HCT116 (cell line): ENCODE measurements around the gene SLC16A4. TPM values are rescaled to one million over a fixed set of nuclear protein-coding genes. Genes with fewer than 3 reads are reported as not detected.

ENCODE experiments used
- ATAC-seq: fragments of 200-7000 bp; cut with Tn5 transposase; 2 replicates; pipeline ENCODE4 v1.9.1; 2020; ENCODE audit warnings: mild to moderate bottlenecking, moderate library complexity
- BruUV-seq: library from RNA; stranded (reverse); fragments of 400-500 nt; replicated peaks from 2 replicates; lab custom pipeline; 2021; lab: Mats Ljungman, UMichigan
- CTCF ChIA-PET: fragments of 300-600 bp; sonication (Branson Sonifier 250); formaldehyde crosslinking; loops from one replicate; lab custom pipeline; 2021; ENCODE audit warnings: antibody characterized with exemption; lab: Charles Lee
- POLR2A ChIA-PET: fragments of 300-600, 350-600 bp; sonication (Branson Sonifier 250); formaldehyde crosslinking; loops from one replicate; lab custom pipeline; 2021; ENCODE audit warnings: antibody characterized with exemption; lab: Charles Lee
- RAD21 ChIA-PET, 2 experiments: fragments of 300-600 bp; sonication (Branson Sonifier 250); formaldehyde crosslinking; loops; one replicate each; lab custom pipeline; 2023; ENCODE audit warnings: low total read pairs in 2 of 2; ENCODE audit not compliant: uncharacterized antibody in 2 of 2, unreplicated experiment in 2 of 2, low non-redundant PET in 1 of 2; lab: Charles Lee
- DNase-seq: peaks from one replicate; pipeline ENCODE4 v3.0.0-alpha.2; 2010; ENCODE audit warnings: low read depth, low spot score
- H2AFZ ChIP-seq: fragments of 200-600 bp; shearing (Covaris generic), sonication (generic); 2 replicates; pipeline ENCODE4 v1.6.1; 2017; ENCODE audit warnings: low read depth, mixed run types, mixed read lengths, antibody characterized with exemption, low read length; ENCODE audit not compliant: poor library complexity, severe bottlenecking
- H3K27ac ChIP-seq: 2 replicates; pipeline ENCODE4 v1.5.1; 2012; ENCODE audit warnings: low read depth, low read length
- H3K27me3 ChIP-seq: fragments of 200-600 bp; sonication (generic); 2 replicates; pipeline ENCODE4 v1.6.1; 2016; ENCODE audit warnings: mixed run types, low read length, mixed read lengths; ENCODE audit not compliant: insufficient read depth
- H3K36me3 ChIP-seq, 2 experiments: fragments of 200-500 bp in 1 of 2; fragments of 200-600 bp in 1 of 2; sonication (Bioruptor generic) in 1 of 2; sonication (generic) in 1 of 2; 2 replicates each; pipeline versions ENCODE4 v1.5.1 to v1.6.1; 2014 to 2016; ENCODE audit warnings: low read length in 2 of 2, inconsistent platforms in 1 of 2, mixed read lengths in 1 of 2, mixed run types in 1 of 2; ENCODE audit not compliant: insufficient read depth in 2 of 2, control insufficient read depth in 1 of 2
- H3K4me1 ChIP-seq, 2 experiments: fragments of 200-600 bp in 1 of 2; sonication (generic) in 1 of 2; 2 replicates each; pipeline versions ENCODE4 v1.5.1 to v1.6.1; 2012 to 2017; ENCODE audit warnings: low read length in 2 of 2, inconsistent platforms in 1 of 2, mild to moderate bottlenecking in 1 of 2, mixed read lengths in 1 of 2, mixed run types in 1 of 2, moderate library complexity in 1 of 2; ENCODE audit not compliant: insufficient read depth in 2 of 2, control insufficient read depth in 1 of 2
- H3K4me2 ChIP-seq: fragments of 200-600 bp; sonication (generic); 2 replicates; pipeline ENCODE4 v1.6.1; 2017; ENCODE audit warnings: mixed run types, low read length, mixed read lengths
- H3K4me3 ChIP-seq, 2 experiments: fragments of 200-600 bp in 1 of 2; sonication (generic) in 1 of 2; replicated peaks in 1 of 2; 2 replicates each; pipeline ENCODE4 v1.5.1; 2011 to 2016; ENCODE audit warnings: low read length in 2 of 2, control low read depth in 1 of 2, low read depth in 1 of 2, mild to moderate bottlenecking in 1 of 2, mixed read lengths in 1 of 2, mixed run types in 1 of 2
- H3K79me2 ChIP-seq: fragments of 200-600 bp; sonication (generic); 2 replicates; pipeline ENCODE4 v1.6.1; 2017; ENCODE audit warnings: mild to moderate bottlenecking, mixed run types, low read length, moderate library complexity, mixed read lengths; ENCODE audit not compliant: insufficient read depth
- H3K9ac ChIP-seq: fragments of 200-600 bp; sonication (generic); 2 replicates; pipeline ENCODE4 v1.6.1; 2016; ENCODE audit warnings: low read length, mixed read lengths
- H3K9me2 ChIP-seq: fragments of 200-600 bp; sonication (generic), shearing (Covaris generic); 2 replicates; pipeline ENCODE4 v1.6.1; 2017; ENCODE audit warnings: mixed run types, mild to moderate bottlenecking, moderate library complexity; ENCODE audit not compliant: insufficient read depth
- H3K9me3 ChIP-seq, 2 experiments: fragments of 200-500 bp in 1 of 2; fragments of 200-600 bp in 1 of 2; sonication (Bioruptor generic) in 1 of 2; sonication (generic) in 1 of 2; 2 replicates each; pipeline ENCODE4 v1.6.1; 2014 to 2017; ENCODE audit warnings: low read length in 2 of 2, mixed read lengths in 2 of 2, inconsistent platforms in 1 of 2, low read depth in 1 of 2, mild to moderate bottlenecking in 1 of 2, mixed run types in 1 of 2, moderate library complexity in 1 of 2; ENCODE audit not compliant: control insufficient read depth in 1 of 2, insufficient read depth in 1 of 2
- H4K20me1 ChIP-seq: fragments of 200-600 bp; sonication (generic), shearing (Covaris generic); 2 replicates; pipeline ENCODE4 v1.6.1; 2017; ENCODE audit warnings: mixed run types, mild to moderate bottlenecking, moderate library complexity; ENCODE audit not compliant: insufficient read depth
- CBX3 ChIP-seq: IDR thresholded peaks from 2 replicates; pipeline ENCODE4 v1.6.1; 2012; ENCODE audit warnings: low read depth
- CEBPB ChIP-seq: IDR thresholded peaks from 2 replicates; pipeline ENCODE4 v1.6.1; 2012; ENCODE audit warnings: low read depth
- CTCF ChIP-seq, 3 experiments: fragments of 200-600 bp in 1 of 3; sonication (generic) in 1 of 3; IDR thresholded peaks in 2 of 3; conservative IDR thresholded peaks in 1 of 3; 2 replicates each; pipeline ENCODE4 v1.5.1; 2012 to 2017; ENCODE audit warnings: low read depth in 2 of 3, low read length in 2 of 3, antibody characterized with exemption in 1 of 3, borderline replicate concordance in 1 of 3, control low read depth in 1 of 3, mild to moderate bottlenecking in 1 of 3, mixed read lengths in 1 of 3, mixed run types in 1 of 3, moderate library complexity in 1 of 3; ENCODE audit not compliant: insufficient read depth in 1 of 3
- EZH2 ChIP-seq: fragments of 200-600 bp; sonication (generic); IDR thresholded peaks from 2 replicates; pipeline ENCODE4 v1.6.1; 2017; ENCODE audit warnings: antibody characterized with exemption, mixed run types
- EZH2phosphoT487 ChIP-seq: fragments of 200-600 bp; IDR thresholded peaks from 2 replicates; pipeline ENCODE4 v1.6.1; 2018; ENCODE audit warnings: antibody characterized with exemption, borderline replicate concordance
- FOSL1 ChIP-seq: IDR thresholded peaks from 2 replicates; pipeline ENCODE4 v1.6.1; 2012; ENCODE audit warnings: low read depth
- JUND ChIP-seq: IDR thresholded peaks from 2 replicates; pipeline ENCODE4 v1.6.1; 2012
- POLR2A ChIP-seq: IDR thresholded peaks from 2 replicates; pipeline ENCODE4 v1.7.0; 2011; ENCODE audit warnings: borderline replicate concordance; ENCODE audit not compliant: insufficient read depth, insufficient read length; ENCODE audit errors: extremely low read depth
- POLR2AphosphoS5 ChIP-seq: IDR thresholded peaks from 2 replicates; pipeline ENCODE4 v1.6.1; 2011; ENCODE audit warnings: mild to moderate bottlenecking, low read depth, low read length, moderate library complexity
- RAD21 ChIP-seq: IDR thresholded peaks from 2 replicates; pipeline ENCODE4 v1.6.1; 2012; ENCODE audit warnings: low read depth, mild to moderate bottlenecking
- REST ChIP-seq: IDR thresholded peaks from 2 replicates; pipeline ENCODE4 v1.6.1; 2012; ENCODE audit warnings: low read depth
- SIN3A ChIP-seq: IDR thresholded peaks from 2 replicates; pipeline ENCODE4 v1.6.1; 2012; ENCODE audit warnings: low read depth
- SP1 ChIP-seq: IDR thresholded peaks from 2 replicates; pipeline ENCODE4 v1.6.1; 2012; ENCODE audit warnings: low read depth
- SRF ChIP-seq: IDR thresholded peaks from 2 replicates; pipeline ENCODE4 v1.6.1; 2012; ENCODE audit warnings: low read depth
- TCF7L2 ChIP-seq: IDR thresholded peaks from 2 replicates; pipeline ENCODE4 v1.7.0; 2011; ENCODE audit warnings: borderline replicate concordance, inconsistent platforms; ENCODE audit not compliant: insufficient read depth, insufficient read length; ENCODE audit errors: extremely low read depth
- YY1 ChIP-seq: IDR thresholded peaks from 2 replicates; pipeline ENCODE4 v1.6.1; 2011; ENCODE audit warnings: low read length, low read depth, moderate library complexity, mild to moderate bottlenecking; ENCODE audit not compliant: insufficient replicate concordance; ENCODE audit errors: extremely low read depth
- ZFX ChIP-seq: fragments of 450-650 bp; IDR thresholded peaks from 2 replicates; pipeline ENCODE4 v1.6.1; 2017
- ZNF274 ChIP-seq: fragments of 200-500 bp; sonication (Bioruptor generic); IDR thresholded peaks from 2 replicates; pipeline ENCODE4 v1.6.1; 2014; ENCODE audit warnings: mild to moderate bottlenecking, low read depth, low read length, inconsistent platforms
- intact Hi-C: fragments of 100-400 bp; cut with micrococcal nuclease; formaldehyde crosslinking; loops from 2 replicates; pipeline ENCODE4 v1.10.0; 2022
- total RNA-seq: library from RNA; stranded (reverse); gene quantifications from one replicate; pipeline ENCODE4 v1.2.1, GENCODE V29; 2021; ENCODE audit not compliant: unreplicated experiment

SLC16A4 gene
- total RNA-seq, 1 experiment from 2014 or later = 0.20 TPM

GRCh38 chr1:110430901-110431300 is 40.1 kb upstream of the SLC16A4 start:
- CTCF ChIA-PET = interaction anchor here (1.3 kb wide), 1 partner anchor 223 kb away, joined by 3 read pairs; no protein-coding TSS in a partner anchor
- H3K9me2 ChIP-seq = no peaks in the 10 kb centered on the region

More at GRCh38 chr1:110430901-110431300, 40.1 kb upstream of the SLC16A4 start:
- no peak overlapping the region for H3K4me3 ChIP-seq
- POLR2A ChIA-PET = no interaction called here
- TF ChIP-seq EZH2 (no peak), SP1 (no peak), CTCF (IDR thresholded peaks at IDR 0.05 in 2 of 3, conservative IDR thresholded peaks at IDR 0.05 in 1 of 3; ENCODE audit: borderline replicate concordance in 1 of 3, insufficient read depth in 1 of 3, low read depth in 2 of 3, low read length in 2 of 3) (no peak), POLR2A (no peak), POLR2AphosphoS5 (no peak), REST (no peak), JUND (no peak), CEBPB (no peak), YY1 (no peak), ZFX (no peak), FOSL1 (no peak), EZH2phosphoT487 (no peak), RAD21 (no peak), SIN3A (no peak), ZNF274 (no peak), SRF (no peak), TCF7L2 (no peak), CBX3 (no peak)
- H3K4me2 ChIP-seq = no peak overlapping the region
- H3K9ac ChIP-seq = no peak overlapping the region
- H3K27me3 ChIP-seq = 0 out of 2 replicates have a peak, but pooled peaks cover 6% of the 10 kb centered on the region
- H3K36me3 ChIP-seq = no peaks in the 10 kb centered on the region
- intact Hi-C loops = no loop called here
- no peak overlapping the region for H2AFZ ChIP-seq
- H3K79me2 ChIP-seq = no peaks in the 10 kb centered on the region
- ATAC-seq (no peak), DNase-seq (no peak)
- no TSS peak for BruUV-seq
- no peaks in the 10 kb centered on the region for H4K20me1 ChIP-seq
- H3K4me1 ChIP-seq = peaks cover 13 to 22% of the 10 kb centered on the region in 2 experiments
- RAD21 ChIA-PET = no interaction called here
- H3K27ac ChIP-seq = no peak overlapping the region
- no peaks in the 10 kb centered on the region for H3K9me3 ChIP-seq
